GM23338 (cell line): ENCODE results near the gene FREY1. TPM values are rescaled to one million over a fixed set of nuclear protein-coding genes. Genes with fewer than 3 reads are reported as not detected.

Experiments used
- ATAC-seq: fragments of 200-7000 bp; cut with Tn5 transposase; 3 replicates; pipeline ENCODE4 v1.9.1; 2020
- DNase-seq: peaks from one replicate; pipeline ENCODE4 v3.0.0-alpha.2; 2015; ENCODE audit warnings: low spot score
- H2AFZ ChIP-seq: fragments of 200-600 bp; sonication (generic); 2 replicates; pipeline ENCODE4 v1.8.0; 2016; ENCODE audit warnings: antibody characterized with exemption, mild to moderate bottlenecking, moderate library complexity
- H3F3A ChIP-seq: fragments of 200-600 bp; sonication (generic); replicated peaks from 2 replicates; pipeline ENCODE4 v1.8.0; 2017; ENCODE audit warnings: antibody characterized with exemption, mixed run types, low read depth
- H3K27ac ChIP-seq: fragments of 200-600 bp; sonication (generic); 2 replicates; pipeline ENCODE4 v1.6.1; 2016; ENCODE audit warnings: low read depth
- H3K27me3 ChIP-seq: fragments of 200-600 bp; sonication (generic); 2 replicates; pipeline ENCODE4 v1.8.0; 2016; ENCODE audit warnings: mild to moderate bottlenecking, mixed run types, moderate library complexity; ENCODE audit not compliant: insufficient read depth
- H3K36me3 ChIP-seq: fragments of 200-600 bp; sonication (generic); 2 replicates; pipeline ENCODE4 v1.8.0; 2016; ENCODE audit warnings: mild to moderate bottlenecking; ENCODE audit not compliant: insufficient read depth
- H3K4me1 ChIP-seq: fragments of 200-600 bp; sonication (generic); 2 replicates; pipeline ENCODE4 v1.8.0; 2016; ENCODE audit warnings: mild to moderate bottlenecking, moderate library complexity; ENCODE audit not compliant: insufficient read depth
- H3K4me2 ChIP-seq: fragments of 200-600 bp; sonication (generic); 2 replicates; pipeline ENCODE4 v1.7.1; 2017; ENCODE audit warnings: mixed run types
- H3K4me3 ChIP-seq: fragments of 200-600 bp; sonication (generic); 2 replicates; pipeline ENCODE4 v1.6.1; 2016; ENCODE audit warnings: mixed run types
- H3K79me2 ChIP-seq: fragments of 200-600 bp; sonication (generic); replicated peaks from 2 replicates; pipeline ENCODE4 v1.8.0; 2017; ENCODE audit warnings: mild to moderate bottlenecking; ENCODE audit not compliant: insufficient read depth
- H3K9me2 ChIP-seq: fragments of 200-600 bp; sonication (generic); 2 replicates; pipeline ENCODE4 v1.8.0; 2017; ENCODE audit not compliant: insufficient read depth
- H4K20me1 ChIP-seq: fragments of 200-600 bp; sonication (generic); replicated peaks from 2 replicates; pipeline ENCODE4 v1.8.0; 2017; ENCODE audit warnings: mild to moderate bottlenecking; ENCODE audit not compliant: insufficient read depth
- H3K27ac Mint-ChIP-seq: 2 replicates; pipeline ENCODE4 v1.8.0; 2020; ENCODE audit warnings: inconsistent platforms, mild to moderate bottlenecking, moderate library complexity, mixed read lengths
- H3K27me3 Mint-ChIP-seq: 3 replicates; pipeline ENCODE4 v1.8.0; 2022; ENCODE audit warnings: low read depth, mild to moderate bottlenecking, moderate library complexity, mixed read lengths, inconsistent platforms; ENCODE audit not compliant: insufficient read depth, poor library complexity
- H3K36me3 Mint-ChIP-seq: 3 replicates; pipeline ENCODE4 v1.8.0; 2021; ENCODE audit warnings: low read depth, mild to moderate bottlenecking, inconsistent platforms, moderate library complexity, mixed read lengths
- H3K4me1 Mint-ChIP-seq: 3 replicates; pipeline ENCODE4 v1.8.0; 2020; ENCODE audit warnings: mild to moderate bottlenecking, inconsistent platforms, mixed read lengths
- H3K4me3 Mint-ChIP-seq: 3 replicates; pipeline ENCODE4 v1.8.0; 2021; ENCODE audit warnings: moderate library complexity, mild to moderate bottlenecking, inconsistent platforms, mixed read lengths
- H3K9me3 Mint-ChIP-seq: 3 replicates; pipeline ENCODE4 v1.8.0; 2020; ENCODE audit warnings: moderate library complexity, mild to moderate bottlenecking, inconsistent platforms, mixed read lengths
- EZH2 ChIP-seq: fragments of 200-600 bp; sonication (generic); IDR thresholded peaks from one replicate; pipeline ENCODE4 v1.8.0; 2017; ENCODE audit warnings: antibody characterized with exemption, mild to moderate bottlenecking, low read depth; ENCODE audit not compliant: unreplicated experiment
- EZH2phosphoT487 ChIP-seq: fragments of 200-600 bp; sonication (generic); IDR thresholded peaks from one replicate; pipeline ENCODE4 v1.8.1; 2018; ENCODE audit warnings: antibody characterized with exemption; ENCODE audit not compliant: unreplicated experiment
- POLR2AphosphoS5 ChIP-seq: IDR thresholded peaks from 2 replicates; pipeline ENCODE4 v1.6.1; 2016; ENCODE audit warnings: antibody characterized with exemption, low read depth
- REST ChIP-seq: IDR thresholded peaks from one replicate; pipeline ENCODE4 v1.6.1; 2018; ENCODE audit warnings: antibody characterized with exemption; ENCODE audit not compliant: unreplicated experiment
- ZNF114 ChIP-seq: fragments of 250-450 bp; sonication (Bioruptor Pico); IDR thresholded peaks from 2 replicates; pipeline ENCODE4 v1.5.0; 2020; ENCODE audit warnings: mild to moderate bottlenecking, moderate library complexity
- ZNF331 ChIP-seq: fragments of 250-450 bp; sonication (Bioruptor Pico); IDR thresholded peaks from 2 replicates; pipeline ENCODE4 v1.5.0; 2020; ENCODE audit warnings: low read depth, mild to moderate bottlenecking, moderate library complexity
- polyA plus RNA-seq: library from polyadenylated mRNA; unstranded; fragments of >200 nt; fragmentation: Nextera tagmentation; extraction: Ambion mirVana; gene quantifications from 2 replicates; pipeline ENCODE4 v1.2.1, GENCODE V29; 2016
- total RNA-seq: library from RNA; depleted of rRNA; stranded (reverse); fragments of >200 nt; shearing (Covaris generic); gene quantifications from 2 replicates; pipeline ENCODE4 v1.2.3, GENCODE V29; 2014
- TF ChIP-seq, protein P1 (sequence below): fragments of 250-450 bp; sonication (Bioruptor Pico); IDR thresholded peaks from 2 replicates; pipeline ENCODE4 v1.5.0; 2020; ENCODE audit warnings: mild to moderate bottlenecking, moderate library complexity

Gene FREY1
- total and polyA plus RNA-seq, 2 experiments from 2014 or later: 1.1 TPM; not detected in 1

GRCh38 chr11:45925550-45925949 lies 18.5 kb upstream of the FREY1 start:
- Histone ChIP-seq H3K4me2 (no peak overlapping the region), H3K4me3 (no peak overlapping the region), H3K27ac (no peak overlapping the region), H3K9me2 (no peaks in the 10 kb centered on the region), H3F3A (peaks cover 14% of the 10 kb centered on the region), H3K79me2 (peaks cover 19% of the 10 kb centered on the region), H3K4me1 (peaks cover 20% of the 10 kb centered on the region), H3K27me3 (peaks cover 6% of the 10 kb centered on the region; the same call in 1 of the 2 replicates), H3K36me3 (no peaks in the 10 kb centered on the region), H2AFZ (no peak overlapping the region), H4K20me1 (peaks cover 6% of the 10 kb centered on the region; the same call in 1 of the 2 replicates)
- peaks cover 23% of the 10 kb centered on the region for H3K4me1 Mint-ChIP-seq
- no peak for ATAC-seq
- H3K36me3 Mint-ChIP-seq: peaks cover 45% of the 10 kb centered on the region
- H3K27ac Mint-ChIP-seq: no peak overlapping the region
- H3K27me3 Mint-ChIP-seq: peaks cover 22% of the 10 kb centered on the region
- DNase-seq: no peak
- H3K9me3 Mint-ChIP-seq: no peaks in the 10 kb centered on the region; the same call in 2 of the 3 replicates
- TF ChIP-seq ZNF331 (CRISPR knock-in tag) (no peak), POLR2AphosphoS5 (no peak), REST (no peak), EZH2phosphoT487 (no peak), ZNF114 (CRISPR knock-in tag) (no peak), EZH2 (no peak)
- TF ChIP-seq, protein P1, sequence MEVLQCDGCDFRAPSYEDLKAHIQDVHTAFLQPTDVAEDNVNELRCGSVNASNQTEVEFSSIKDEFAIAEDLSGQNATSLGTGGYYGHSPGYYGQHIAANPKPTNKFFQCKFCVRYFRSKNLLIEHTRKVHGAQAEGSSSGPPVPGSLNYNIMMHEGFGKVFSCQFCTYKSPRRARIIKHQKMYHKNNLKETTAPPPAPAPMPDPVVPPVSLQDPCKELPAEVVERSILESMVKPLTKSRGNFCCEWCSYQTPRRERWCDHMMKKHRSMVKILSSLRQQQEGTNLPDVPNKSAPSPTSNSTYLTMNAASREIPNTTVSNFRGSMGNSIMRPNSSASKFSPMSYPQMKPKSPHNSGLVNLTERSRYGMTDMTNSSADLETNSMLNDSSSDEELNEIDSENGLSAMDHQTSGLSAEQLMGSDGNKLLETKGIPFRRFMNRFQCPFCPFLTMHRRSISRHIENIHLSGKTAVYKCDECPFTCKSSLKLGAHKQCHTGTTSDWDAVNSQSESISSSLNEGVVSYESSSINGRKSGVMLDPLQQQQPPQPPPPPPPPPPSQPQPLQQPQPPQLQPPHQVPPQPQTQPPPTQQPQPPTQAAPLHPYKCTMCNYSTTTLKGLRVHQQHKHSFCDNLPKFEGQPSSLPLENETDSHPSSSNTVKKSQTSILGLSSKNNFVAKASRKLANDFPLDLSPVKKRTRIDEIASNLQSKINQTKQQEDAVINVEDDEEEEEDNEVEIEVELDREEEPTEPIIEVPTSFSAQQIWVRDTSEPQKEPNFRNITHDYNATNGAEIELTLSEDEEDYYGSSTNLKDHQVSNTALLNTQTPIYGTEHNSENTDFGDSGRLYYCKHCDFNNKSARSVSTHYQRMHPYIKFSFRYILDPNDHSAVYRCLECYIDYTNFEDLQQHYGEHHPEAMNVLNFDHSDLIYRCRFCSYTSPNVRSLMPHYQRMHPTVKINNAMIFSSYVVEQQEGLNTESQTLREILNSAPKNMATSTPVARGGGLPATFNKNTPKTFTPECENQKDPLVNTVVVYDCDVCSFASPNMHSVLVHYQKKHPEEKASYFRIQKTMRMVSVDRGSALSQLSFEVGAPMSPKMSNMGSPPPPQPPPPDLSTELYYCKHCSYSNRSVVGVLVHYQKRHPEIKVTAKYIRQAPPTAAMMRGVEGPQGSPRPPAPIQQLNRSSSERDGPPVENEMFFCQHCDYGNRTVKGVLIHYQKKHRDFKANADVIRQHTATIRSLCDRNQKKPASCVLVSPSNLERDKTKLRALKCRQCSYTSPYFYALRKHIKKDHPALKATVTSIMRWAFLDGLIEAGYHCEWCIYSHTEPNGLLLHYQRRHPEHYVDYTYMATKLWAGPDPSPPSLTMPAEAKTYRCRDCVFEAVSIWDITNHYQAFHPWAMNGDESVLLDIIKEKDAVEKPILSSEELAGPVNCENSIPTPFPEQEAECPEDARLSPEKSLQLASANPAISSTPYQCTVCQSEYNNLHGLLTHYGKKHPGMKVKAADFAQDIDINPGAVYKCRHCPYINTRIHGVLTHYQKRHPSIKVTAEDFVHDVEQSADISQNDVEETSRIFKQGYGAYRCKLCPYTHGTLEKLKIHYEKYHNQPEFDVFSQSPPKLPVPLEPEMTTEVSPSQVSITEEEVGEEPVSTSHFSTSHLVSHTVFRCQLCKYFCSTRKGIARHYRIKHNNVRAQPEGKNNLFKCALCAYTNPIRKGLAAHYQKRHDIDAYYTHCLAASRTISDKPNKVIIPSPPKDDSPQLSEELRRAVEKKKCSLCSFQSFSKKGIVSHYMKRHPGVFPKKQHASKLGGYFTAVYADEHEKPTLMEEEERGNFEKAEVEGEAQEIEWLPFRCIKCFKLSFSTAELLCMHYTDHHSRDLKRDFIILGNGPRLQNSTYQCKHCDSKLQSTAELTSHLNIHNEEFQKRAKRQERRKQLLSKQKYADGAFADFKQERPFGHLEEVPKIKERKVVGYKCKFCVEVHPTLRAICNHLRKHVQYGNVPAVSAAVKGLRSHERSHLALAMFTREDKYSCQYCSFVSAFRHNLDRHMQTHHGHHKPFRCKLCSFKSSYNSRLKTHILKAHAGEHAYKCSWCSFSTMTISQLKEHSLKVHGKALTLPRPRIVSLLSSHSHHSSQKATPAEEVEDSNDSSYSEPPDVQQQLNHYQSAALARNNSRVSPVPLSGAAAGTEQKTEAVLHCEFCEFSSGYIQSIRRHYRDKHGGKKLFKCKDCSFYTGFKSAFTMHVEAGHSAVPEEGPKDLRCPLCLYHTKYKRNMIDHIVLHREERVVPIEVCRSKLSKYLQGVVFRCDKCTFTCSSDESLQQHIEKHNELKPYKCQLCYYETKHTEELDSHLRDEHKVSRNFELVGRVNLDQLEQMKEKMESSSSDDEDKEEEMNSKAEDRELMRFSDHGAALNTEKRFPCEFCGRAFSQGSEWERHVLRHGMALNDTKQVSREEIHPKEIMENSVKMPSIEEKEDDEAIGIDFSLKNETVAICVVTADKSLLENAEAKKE (CRISPR knock-in tag): no peak
- no peak overlapping the region; the same call in 2 of the 3 replicates for H3K4me3 Mint-ChIP-seq
